Left ventricle myocardium superior (tissue), 1 donor: ENCODE data around the gene ADCY2. TPM values are rescaled to one million over a fixed set of nuclear protein-coding genes. Genes with fewer than 3 reads are reported as not detected.
A peak's percentile ranks its signal among the peaks of the same experiment; 100 is the strongest.

ENCODE experiments used
- ATAC-seq: fragments of 200-7000 bp; cut with Tn5 transposase; one replicate; pipeline ENCODE4 v1.9.1; 2020; ENCODE audit warnings: mild to moderate bottlenecking, moderate library complexity
- DNase-seq: peaks from one replicate; pipeline ENCODE4 v3.0.0-alpha.2; 2020
- intact Hi-C: fragments of 100-400 bp; cut with micrococcal nuclease; formaldehyde crosslinking; loops from one replicate; pipeline ENCODE4 v1.11.0; 2022
- total RNA-seq: library from RNA; stranded (reverse); fragmentation: NEBNext Ultra II Directional; extraction: Animal tissue kit (Norgen Biotek cat#: 25700); gene quantifications from one replicate; pipeline ENCODE4 v1.2.1, GENCODE V29; 2021
- donor health status: DM: no; HTN: yes; CAD: no; lungs with severe emphysema.

Gene ADCY2
- total RNA-seq, 1 donor from 2014 or later: 0.17 TPM

DNA sequence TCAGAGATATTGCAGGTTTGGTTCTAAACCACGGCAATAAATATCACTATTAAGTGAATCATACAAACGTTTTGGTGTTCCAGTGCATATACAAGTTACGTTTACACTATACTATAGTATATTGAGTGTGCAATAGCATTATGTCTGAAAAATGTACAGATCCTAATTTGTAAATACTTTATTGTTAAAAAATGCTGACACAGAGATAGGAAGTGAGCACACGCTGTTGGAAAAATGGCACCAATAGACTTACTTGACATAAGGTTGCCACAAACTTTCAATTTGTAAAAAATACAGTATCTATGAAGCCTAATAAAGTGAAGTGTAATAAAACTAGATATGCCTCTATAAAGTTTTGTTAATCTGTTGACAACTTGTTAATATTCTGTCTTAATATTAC, 439.0 kb downstream of the ADCY2 start:
- DNase-seq (no peak), ATAC-seq (no peak)
- intact Hi-C loops: no loop called here

DNA sequence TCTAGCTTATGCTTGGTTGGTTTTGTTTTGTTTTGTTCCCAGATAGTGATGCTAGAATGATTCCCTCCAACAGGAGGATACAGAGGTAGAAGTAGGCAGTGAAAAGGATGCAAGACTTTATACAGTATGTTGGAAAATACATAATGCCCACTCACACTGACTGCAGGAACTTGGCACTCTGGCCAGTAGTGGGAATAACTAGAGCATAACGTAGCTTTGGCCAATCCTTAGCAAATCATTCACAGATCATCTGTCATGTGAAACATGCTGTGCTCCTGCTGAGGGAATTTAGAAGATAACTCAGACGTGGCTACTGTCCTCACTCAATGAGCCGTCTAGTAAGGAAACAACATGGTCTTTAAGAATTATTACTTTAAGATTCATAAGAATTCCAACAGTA, 441.5 kb downstream of the ADCY2 start:
- intact Hi-C loops: no loop called here
- no peak for ATAC-seq
- no peak for DNase-seq

- intact Hi-C loops: no loop called here
- no peak for DNase-seq
- no peak for ATAC-seq
Measured at GRCh38 chr5:7842531-7842930, 446.6 kb downstream of the ADCY2 start.

- intact Hi-C loops: no loop called here
- DNase-seq (no peak), ATAC-seq (no peak)
Measured at GRCh38 chr5:7844901-7845300, 449.0 kb downstream of the ADCY2 start.

GRCh38 chr5:7845557-7845956, 449.6 kb downstream of the ADCY2 start:
- DNase-seq (no peak), ATAC-seq (no peak)
- intact Hi-C loops: no loop called here

- ATAC-seq (no peak), DNase-seq (no peak)
- intact Hi-C loops: no loop called here
Measured at GRCh38 chr5:7846327-7846726, 450.4 kb downstream of the ADCY2 start.

- intact Hi-C loops: no loop called here
- no peak for DNase-seq
- ATAC-seq: no peak
Measured at GRCh38 chr5:7848296-7848695, 452.4 kb downstream of the ADCY2 start.

DNA sequence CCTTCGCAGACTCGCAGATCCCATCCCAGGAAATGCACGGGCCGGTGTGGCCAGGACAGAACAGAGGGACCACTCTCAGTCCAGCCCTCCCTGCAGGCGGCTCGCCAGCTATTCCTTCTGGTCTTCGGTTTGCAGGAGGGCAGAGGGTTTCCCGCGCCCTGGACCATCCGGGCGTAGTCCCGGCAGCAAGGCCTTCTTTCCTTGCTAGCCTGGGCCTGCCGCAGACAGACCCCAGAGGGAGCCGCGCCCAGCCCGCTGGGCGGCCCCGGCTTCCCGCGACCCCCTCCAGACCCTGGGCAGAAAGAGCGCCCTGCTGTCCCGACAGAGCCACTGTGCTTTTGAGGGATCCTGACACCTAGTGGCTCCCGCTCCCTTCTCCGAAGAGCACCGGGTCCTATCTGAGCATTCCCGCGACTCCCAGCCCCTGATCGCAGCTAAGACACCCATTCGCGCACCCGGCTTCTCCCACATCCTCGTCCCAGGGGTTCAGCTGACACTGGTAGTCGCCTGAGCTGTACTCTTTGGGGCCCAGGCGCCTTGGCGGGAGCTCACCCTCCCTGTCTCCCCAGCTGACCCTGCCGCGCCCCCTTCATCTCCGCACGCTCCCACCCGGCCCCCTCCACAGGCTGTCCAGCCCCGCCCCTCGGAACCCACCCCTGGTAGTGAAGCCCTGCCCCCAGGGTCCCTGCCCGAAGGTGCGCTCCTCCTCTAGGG, 453.9 kb downstream of the ADCY2 start:
- intact Hi-C loops: no loop called here

DNA sequence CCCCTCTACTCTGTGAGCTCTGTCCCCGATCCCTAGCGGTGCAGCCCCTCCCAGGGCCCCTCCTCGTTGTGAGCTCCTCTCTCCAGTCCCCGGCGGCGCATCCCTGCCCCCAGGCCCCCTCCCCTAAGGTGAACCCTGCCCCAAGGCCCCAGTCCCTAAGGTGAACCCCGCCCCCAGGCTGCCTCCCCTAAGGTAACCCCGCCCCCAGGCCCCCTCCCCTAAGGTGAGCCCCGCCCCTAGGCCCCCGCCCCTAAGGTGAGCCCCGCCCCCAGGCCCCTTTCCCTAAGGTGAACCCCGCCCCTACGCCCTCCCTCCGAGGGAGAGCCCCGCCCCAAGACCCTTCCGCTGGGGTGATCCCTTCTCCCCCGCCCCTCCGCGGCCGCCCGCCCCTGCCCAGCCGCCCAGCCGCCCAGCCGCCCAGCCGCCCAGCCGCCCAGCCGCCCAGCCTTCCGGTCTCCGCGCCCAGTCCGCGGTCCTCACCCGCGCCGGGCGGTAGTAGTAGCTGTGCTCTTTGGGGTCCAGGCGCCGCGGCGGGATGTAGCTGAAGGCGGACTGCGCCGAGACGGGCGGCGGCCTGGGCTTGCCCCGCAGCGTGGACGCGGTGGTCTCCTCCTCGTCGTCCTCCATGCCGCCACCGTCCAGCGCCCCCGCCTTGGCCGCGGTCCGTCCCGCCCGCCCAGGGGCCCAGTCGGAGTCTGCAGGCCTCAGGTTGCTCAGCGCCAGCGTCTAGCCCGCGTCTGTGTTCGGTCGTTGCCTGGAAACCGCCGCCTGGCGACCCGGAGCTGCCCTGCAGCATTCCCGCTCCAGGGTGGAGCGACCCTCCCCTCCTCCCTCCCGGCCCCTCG, 454.7 kb downstream of the ADCY2 start, which contains the start of gene CFAP90:
Gene CFAP90 (minus strand): TSS at position 739 of the 845 bp plus-strand sequence. CDS start 112 bp downstream, at position 627.
- intact Hi-C loops: no loop called here
- ATAC-seq: peak; percentile 80
- peak; percentile 57 for DNase-seq

More for the DNA sequence above, 453.9 kb downstream of the ADCY2 start:
- DNase-seq (no peak), ATAC-seq (peak; percentile 69)

GRCh38 chr5:7851240-7851592, 455.3 kb downstream of the ADCY2 start:
- ATAC-seq: no peak
- intact Hi-C loops: no loop called here
- no peak for DNase-seq

- ATAC-seq (no peak), DNase-seq (no peak)
- intact Hi-C loops: no loop called here
Measured at GRCh38 chr5:7851617-7852289, 455.8 kb downstream of the ADCY2 start.

GRCh38 chr5:7852542-7852941, 456.6 kb downstream of the ADCY2 start:
- ATAC-seq: peak; percentile 15
- DNase-seq: no peak
- intact Hi-C loops: no loop called here

DNA sequence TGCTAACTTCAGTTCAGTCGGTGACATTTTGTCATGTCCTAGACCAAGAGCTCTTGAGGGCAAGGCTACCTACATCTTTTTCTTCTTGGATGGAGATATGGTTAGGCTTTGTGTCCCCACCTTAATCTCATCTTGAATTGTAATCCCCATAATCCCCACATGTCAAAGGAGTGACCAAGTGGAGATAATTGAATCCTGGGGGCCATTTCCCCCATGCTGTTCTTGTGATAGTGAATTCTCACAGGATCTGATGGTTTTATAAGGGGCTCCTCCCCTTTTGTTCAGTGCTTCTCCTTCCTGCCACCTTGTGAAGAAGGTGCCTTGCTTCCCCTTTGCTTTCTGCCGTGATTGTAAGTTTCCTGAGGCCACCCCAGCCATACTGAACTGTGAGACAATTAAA, 457.1 kb downstream of the ADCY2 start:
- ATAC-seq (no peak), DNase-seq (no peak)
- intact Hi-C loops: no loop called here

DNA sequence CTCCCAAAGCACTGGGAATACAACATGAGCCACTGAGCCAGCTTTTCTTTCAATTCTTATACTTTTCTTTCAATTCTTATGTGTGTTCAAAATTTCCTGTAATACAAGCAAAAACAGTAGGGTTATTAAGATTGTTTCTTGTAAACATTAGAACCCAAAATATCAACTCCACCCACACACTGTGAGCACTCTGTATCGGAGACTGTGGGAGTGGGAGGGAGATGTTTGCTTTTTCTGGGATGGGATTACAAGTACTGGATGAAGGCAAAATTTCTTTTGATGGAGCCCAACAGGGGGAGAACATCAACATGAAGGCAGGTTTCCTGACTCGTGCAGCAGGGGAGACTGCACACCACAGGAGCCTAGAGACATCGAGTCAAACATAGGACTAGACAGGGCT, 459.7 kb downstream of the ADCY2 start:
- DNase-seq (no peak), ATAC-seq (no peak)
- intact Hi-C loops: no loop called here

- DNase-seq (no peak), ATAC-seq (peak; percentile 79)
- intact Hi-C loops: no loop called here
Measured at GRCh38 chr5:7856855-7857254, 460.9 kb downstream of the ADCY2 start.

DNA sequence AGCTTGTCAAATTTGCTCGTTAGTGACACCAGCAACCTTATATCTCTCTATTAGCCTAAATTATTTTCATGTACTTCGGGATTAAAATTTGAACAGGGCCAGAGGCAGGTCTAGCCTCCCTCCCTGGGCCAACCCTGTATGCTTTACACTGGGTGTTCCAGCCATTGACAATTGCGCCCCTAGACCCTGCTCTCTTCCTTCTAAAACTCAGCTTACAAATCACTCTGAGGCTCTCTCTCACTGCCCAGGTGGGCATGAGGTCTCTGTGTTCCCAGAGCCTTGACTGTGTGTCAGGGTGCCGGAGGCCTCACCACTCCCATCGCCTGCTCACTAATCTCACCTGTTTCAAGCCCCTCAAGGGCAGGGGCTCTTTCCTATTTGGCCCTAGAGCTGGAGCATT, 461.4 kb downstream of the ADCY2 start:
- intact Hi-C loops: no loop called here
- ATAC-seq (no peak), DNase-seq (no peak)

- intact Hi-C loops: no loop called here
- DNase-seq (no peak), ATAC-seq (no peak)
Measured at GRCh38 chr5:7857926-7858632, 462.1 kb downstream of the ADCY2 start.

DNA sequence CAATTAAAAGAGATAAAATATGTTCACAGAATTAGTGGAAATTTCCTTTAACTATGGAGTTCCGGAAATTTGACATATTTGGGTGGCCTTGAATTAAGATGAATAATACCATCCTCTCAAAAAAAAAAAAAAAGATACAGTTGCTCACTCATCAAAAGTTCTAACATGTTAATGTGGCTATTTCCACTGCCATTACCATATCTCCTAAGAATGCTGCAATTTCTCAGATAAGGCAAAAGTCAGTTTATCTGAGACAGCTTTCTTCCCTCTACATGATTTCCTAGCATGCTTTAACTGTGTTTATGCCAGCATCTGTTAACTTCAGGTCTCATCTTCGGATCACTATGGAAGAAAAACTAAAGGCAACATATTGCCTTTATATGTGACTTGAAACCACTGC, 470.3 kb downstream of the ADCY2 start:
- DNase-seq (no peak), ATAC-seq (no peak)
- intact Hi-C loops: no loop called here

- DNase-seq (no peak), ATAC-seq (no peak)
- intact Hi-C loops: no loop called here
Measured at GRCh38 chr5:7867260-7867659, 471.3 kb downstream of the ADCY2 start.

- intact Hi-C loops: no loop called here
- ATAC-seq (peak; percentile 3), DNase-seq (no peak)
Measured at GRCh38 chr5:7868427-7868772, 472.5 kb downstream of the ADCY2 start.
